ENCODE data around the gene TRMT1L. TPM values are rescaled to one million over a fixed set of nuclear protein-coding genes. Genes with fewer than 3 reads are reported as not detected.

Gene TRMT1L
- total and polyA plus RNA-seq, 11 donors, result 8.4 to 42.3 (median 28.3) TPM

DNA sequence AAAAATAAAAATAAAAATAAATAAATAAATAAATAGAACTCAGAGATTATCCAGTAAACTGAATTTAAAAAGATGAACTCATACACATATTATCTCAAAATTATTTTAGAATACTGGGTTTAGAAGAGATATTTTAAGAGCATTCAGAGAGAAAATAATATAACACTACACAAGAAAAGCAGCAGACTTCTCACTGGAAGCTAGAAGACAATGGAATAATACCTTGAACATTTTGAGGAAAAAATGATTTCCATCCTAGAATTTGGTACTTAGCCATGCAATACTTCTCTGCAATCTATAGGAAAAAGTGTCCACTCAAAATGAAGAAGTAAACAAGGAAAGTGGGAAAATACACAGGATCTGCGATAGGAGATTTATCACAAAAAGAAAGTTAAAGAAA, 24.2 kb downstream of the TRMT1L start:
- H3K27ac ChIP-seq, result no peak overlapping the region
- no peak for DNase-seq
- no peaks in the 10 kb centered on the region for H3K4me1 ChIP-seq
- H3K36me3 ChIP-seq, result peaks cover 0 to 100% (median 90%) of the 10 kb centered on the region in 9 donors
- H3K27me3 ChIP-seq, result no peaks in the 10 kb centered on the region
- WGBS, 4 donors, result 95 to 100% (median 97%) methylated on average over 1 of the region's 1 CpG
- no peak for ATAC-seq
- H3K9me3 ChIP-seq, result peaks cover 0 to 9% (median 0%) of the 10 kb centered on the region in 12 donors
- no peak overlapping the region for H3K4me3 ChIP-seq
- TF ChIP-seq, protein P1, sequence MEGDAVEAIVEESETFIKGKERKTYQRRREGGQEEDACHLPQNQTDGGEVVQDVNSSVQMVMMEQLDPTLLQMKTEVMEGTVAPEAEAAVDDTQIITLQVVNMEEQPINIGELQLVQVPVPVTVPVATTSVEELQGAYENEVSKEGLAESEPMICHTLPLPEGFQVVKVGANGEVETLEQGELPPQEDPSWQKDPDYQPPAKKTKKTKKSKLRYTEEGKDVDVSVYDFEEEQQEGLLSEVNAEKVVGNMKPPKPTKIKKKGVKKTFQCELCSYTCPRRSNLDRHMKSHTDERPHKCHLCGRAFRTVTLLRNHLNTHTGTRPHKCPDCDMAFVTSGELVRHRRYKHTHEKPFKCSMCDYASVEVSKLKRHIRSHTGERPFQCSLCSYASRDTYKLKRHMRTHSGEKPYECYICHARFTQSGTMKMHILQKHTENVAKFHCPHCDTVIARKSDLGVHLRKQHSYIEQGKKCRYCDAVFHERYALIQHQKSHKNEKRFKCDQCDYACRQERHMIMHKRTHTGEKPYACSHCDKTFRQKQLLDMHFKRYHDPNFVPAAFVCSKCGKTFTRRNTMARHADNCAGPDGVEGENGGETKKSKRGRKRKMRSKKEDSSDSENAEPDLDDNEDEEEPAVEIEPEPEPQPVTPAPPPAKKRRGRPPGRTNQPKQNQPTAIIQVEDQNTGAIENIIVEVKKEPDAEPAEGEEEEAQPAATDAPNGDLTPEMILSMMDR (IDR thresholded peaks at IDR 0.05), result no peak
- TF ChIP-seq POLR2A (IDR thresholded peaks at IDR 0.05), result no peak
- intact Hi-C loops (cut with DNase I), result no loop called here

DNA sequence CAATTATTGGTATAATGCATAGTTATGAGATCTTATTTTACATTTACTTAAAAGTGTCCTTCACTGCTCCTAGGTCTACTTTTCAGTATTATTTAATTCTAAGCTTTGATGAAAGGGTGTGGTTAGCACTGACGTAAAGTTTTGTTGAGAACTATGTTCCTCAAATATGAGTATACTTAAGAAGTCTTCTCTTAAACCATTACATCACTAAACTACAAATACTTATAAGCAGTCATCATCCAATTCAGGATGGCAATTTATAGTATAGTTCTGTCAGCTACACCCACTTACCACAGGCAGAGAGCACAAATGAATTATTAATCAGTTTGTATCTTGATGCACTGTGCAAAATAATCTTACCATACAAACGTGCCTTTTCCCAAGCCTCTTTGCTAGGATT, 27.0 kb downstream of the TRMT1L start:
- ATAC-seq (no peak), DNase-seq (no peak)
- peaks cover 0 to 100% (median 93%) of the 10 kb centered on the region in 9 donors for H3K36me3 ChIP-seq
- no peaks in the 10 kb centered on the region for H3K27me3 ChIP-seq
- no peak overlapping the region for H3K4me3 ChIP-seq
- TF ChIP-seq, protein P1 (IDR thresholded peaks at IDR 0.05), result no peak
- TF ChIP-seq POLR2A (IDR thresholded peaks at IDR 0.05), result no peak
- H3K9me3 ChIP-seq, result peaks cover 0 to 9% (median 0%) of the 10 kb centered on the region in 12 donors
- no peaks in the 10 kb centered on the region for H3K4me1 ChIP-seq
- no peak overlapping the region for H3K27ac ChIP-seq
- WGBS, 4 donors, result 81 to 85% (median 82%) methylated on average over 2 of the region's 2 CpGs
- intact Hi-C loops (cut with DNase I), result no loop called here

DNA sequence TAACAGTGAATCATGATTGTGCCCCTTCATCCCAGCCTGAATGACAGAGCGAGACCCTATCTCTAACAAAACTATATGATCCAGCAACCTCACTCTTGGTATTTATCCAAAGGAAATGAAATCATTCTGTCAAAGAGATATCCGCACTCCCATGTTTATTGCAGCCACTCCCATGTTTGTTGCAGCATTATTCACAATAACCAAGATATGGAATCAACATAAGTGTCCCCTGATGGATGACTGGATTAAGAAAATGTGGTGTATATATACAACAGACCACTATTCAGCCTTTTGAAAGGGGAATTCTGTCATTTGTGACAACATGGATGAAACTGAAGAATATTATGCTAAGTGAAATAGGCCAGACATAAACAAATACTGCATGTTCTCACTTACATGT, 44.4 kb downstream of the TRMT1L start:
- intact Hi-C loops (cut with DNase I), result no loop called here
- H3K27me3 ChIP-seq, result no peaks in the 10 kb centered on the region
- no peak overlapping the region for H3K27ac ChIP-seq
- H3K4me1 ChIP-seq, result no peaks in the 10 kb centered on the region
- H3K4me3 ChIP-seq, result no peak overlapping the region
- TF ChIP-seq, protein P1 (IDR thresholded peaks at IDR 0.05), result no peak
- TF ChIP-seq POLR2A (IDR thresholded peaks at IDR 0.05), result no peak
- 52 to 70% (median 62%) methylated on average over 2 of the region's 2 CpGs for WGBS, 4 donors
- DNase-seq (no peak), ATAC-seq (no peak)
- H3K36me3 ChIP-seq, result peaks cover 0 to 9% (median 2%) of the 10 kb centered on the region in 9 donors
- H3K9me3 ChIP-seq, result peaks cover 0 to 32% (median 17%) of the 10 kb centered on the region in 12 donors

DNA sequence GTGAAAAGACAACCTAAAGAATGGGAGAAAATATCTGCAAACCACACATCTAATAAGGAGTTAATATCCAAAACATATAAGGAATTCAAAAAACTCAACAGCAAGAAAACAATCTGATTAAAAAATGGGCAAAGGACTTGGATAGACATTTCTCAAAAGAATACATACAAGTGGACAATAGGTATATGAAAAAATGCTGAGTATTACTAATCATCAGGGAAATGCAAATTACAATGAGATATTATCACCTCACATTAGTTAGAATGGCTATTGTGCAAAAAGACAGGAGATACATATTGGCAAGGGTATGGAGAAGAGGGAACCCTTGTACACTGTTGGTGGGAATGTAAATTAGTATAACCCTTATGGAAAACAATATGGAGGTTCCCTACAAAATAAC, 44.9 kb downstream of the TRMT1L start:
- no peak for TF ChIP-seq POLR2A (IDR thresholded peaks at IDR 0.05)
- TF ChIP-seq, protein P1 (IDR thresholded peaks at IDR 0.05), result no peak
- intact Hi-C loops (cut with DNase I), result no loop called here
- H3K4me1 ChIP-seq, result no peaks in the 10 kb centered on the region
- peaks cover 0 to 36% (median 17%) of the 10 kb centered on the region in 12 donors for H3K9me3 ChIP-seq
- no peaks in the 10 kb centered on the region for H3K27me3 ChIP-seq
- ATAC-seq, result no peak
- H3K4me3 ChIP-seq, result no peak overlapping the region
- H3K36me3 ChIP-seq, result peaks cover 0 to 4% (median 0%) of the 10 kb centered on the region in 9 donors
- DNase-seq, result no peak
- H3K27ac ChIP-seq, result no peak overlapping the region
